Panc1 (cell line): Measurements from ENCODE around the gene KRT6A.

Experiments used
- CTCF ChIP-seq: fragments of 450-650 bp; IDR thresholded peaks from 2 replicates; pipeline ENCODE4 v1.5.1; 2017; ENCODE audit warnings: mild to moderate bottlenecking
- POLR2AphosphoS5 ChIP-seq: IDR thresholded peaks from 2 replicates; pipeline ENCODE4 v1.6.1; 2012; ENCODE audit warnings: mild to moderate bottlenecking, low read depth, low read length, moderate library complexity
- SIN3A ChIP-seq: IDR thresholded peaks from 2 replicates; pipeline ENCODE4 v1.6.1; 2012; ENCODE audit warnings: low read depth, mild to moderate bottlenecking, low read length, moderate library complexity, borderline replicate concordance; ENCODE audit not compliant: insufficient read depth

GRCh38 chr12:52526511-52526951 lies 33.5 kb upstream of the KRT6A start:
- TF ChIP-seq CTCF (no peak), SIN3A (no peak), POLR2AphosphoS5 (no peak)
